Measurements from ENCODE around the gene PKHD1. TPM values are rescaled to one million over a fixed set of nuclear protein-coding genes. Genes with fewer than 3 reads are reported as not detected.
A peak's percentile ranks its signal among the peaks of the same experiment; 100 is the strongest.
"Not testable (repeated sequence)": the region's sequence is repeated elsewhere in the genome, so short reads cannot be mapped to it uniquely, and the experiment has no call there.

PKHD1 gene
- polyA plus RNA-seq, 4 donors = under 0.01 to 1.3 TPM; not detected in 2

DNA sequence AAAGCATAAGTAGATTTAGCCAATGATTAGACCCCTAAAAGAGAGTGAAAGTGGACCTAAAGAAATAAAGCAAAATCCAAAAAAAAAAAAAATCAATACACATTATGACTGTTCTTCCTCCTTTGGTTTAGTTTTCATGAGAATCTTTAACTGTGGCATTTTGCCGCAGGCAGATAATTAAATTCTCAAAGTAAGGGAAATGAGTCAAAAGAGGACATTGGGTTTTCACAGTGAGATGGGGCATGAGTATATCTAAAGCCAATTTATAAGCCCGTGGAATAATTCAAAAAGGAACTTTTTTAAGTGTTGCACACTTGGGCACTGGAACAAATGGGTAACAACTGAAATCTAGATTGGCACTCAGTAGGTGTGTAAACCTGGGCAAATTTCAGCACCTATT, 230.3 kb downstream of the PKHD1 start:
- WGBS, 3 donors = 87 to 94% (median 87%) methylated on average over 2 of the region's 2 CpGs
- no peak overlapping the region for H3K4me3 ChIP-seq (ENCODE audit: low read depth in 1 of 3, low read length in 3 of 3)
- no peak overlapping the region for H3K27ac ChIP-seq (ENCODE audit: low read depth in 1 of 3, low read length in 2 of 3)
- H3K36me3 ChIP-seq (ENCODE audit: control insufficient read depth in 3 of 3, insufficient read depth in 2 of 3, low read depth in 1 of 3, low read length in 3 of 3) = no peaks in the 10 kb centered on the region
- H3K4me1 ChIP-seq (ENCODE audit: control insufficient read depth in 3 of 3, insufficient read depth in 2 of 3, low read depth in 1 of 3, low read length in 2 of 3) = no peaks in the 10 kb centered on the region
- DNase-seq (no peak), FAIRE-seq (no peak)
- H3K9me3 ChIP-seq (ENCODE audit: control insufficient read depth in 2 of 2, insufficient read depth in 1 of 2, low read depth in 1 of 2, low read length in 1 of 2) = peaks cover 0 to 2% of the 10 kb centered on the region in 2 donors
- H3K27me3 ChIP-seq (ENCODE audit: control insufficient read depth in 3 of 3, insufficient read depth in 3 of 3, low read length in 3 of 3) = no peaks in the 10 kb centered on the region

DNA sequence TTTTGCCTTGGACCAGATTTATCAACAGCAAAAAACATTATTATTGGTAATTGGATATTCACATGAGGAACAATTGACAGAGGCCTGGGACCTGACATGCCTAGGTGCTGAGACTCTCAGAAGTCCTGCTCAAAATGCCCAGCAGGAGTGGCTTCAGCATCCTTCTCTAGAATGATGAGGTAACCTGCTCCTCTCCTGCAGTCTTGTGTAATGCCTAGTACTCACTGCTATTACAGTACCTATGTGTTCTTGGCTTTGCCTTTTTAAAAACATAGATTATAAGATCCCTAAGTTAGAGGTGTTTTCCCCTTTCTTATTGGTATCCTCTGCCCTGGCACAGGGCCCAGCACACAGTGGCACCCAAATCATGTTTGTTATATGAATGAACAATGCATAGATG, 230.9 kb downstream of the PKHD1 start:
- Histone ChIP-seq H3K36me3 (ENCODE audit: control insufficient read depth in 3 of 3, insufficient read depth in 2 of 3, low read depth in 1 of 3, low read length in 3 of 3) (no peaks in the 10 kb centered on the region), H3K4me3 (ENCODE audit: low read depth in 1 of 3, low read length in 3 of 3) (no peak overlapping the region), H3K4me1 (ENCODE audit: control insufficient read depth in 3 of 3, insufficient read depth in 2 of 3, low read depth in 1 of 3, low read length in 2 of 3) (no peaks in the 10 kb centered on the region), H3K9me3 (ENCODE audit: control insufficient read depth in 2 of 2, insufficient read depth in 1 of 2, low read depth in 1 of 2, low read length in 1 of 2) (peaks cover 0 to 2% of the 10 kb centered on the region in 2 donors), H3K27me3 (ENCODE audit: control insufficient read depth in 3 of 3, insufficient read depth in 3 of 3, low read length in 3 of 3) (no peaks in the 10 kb centered on the region), H3K27ac (ENCODE audit: low read depth in 1 of 3, low read length in 2 of 3) (no peak overlapping the region)
- FAIRE-seq = no peak
- no peak for DNase-seq

DNA sequence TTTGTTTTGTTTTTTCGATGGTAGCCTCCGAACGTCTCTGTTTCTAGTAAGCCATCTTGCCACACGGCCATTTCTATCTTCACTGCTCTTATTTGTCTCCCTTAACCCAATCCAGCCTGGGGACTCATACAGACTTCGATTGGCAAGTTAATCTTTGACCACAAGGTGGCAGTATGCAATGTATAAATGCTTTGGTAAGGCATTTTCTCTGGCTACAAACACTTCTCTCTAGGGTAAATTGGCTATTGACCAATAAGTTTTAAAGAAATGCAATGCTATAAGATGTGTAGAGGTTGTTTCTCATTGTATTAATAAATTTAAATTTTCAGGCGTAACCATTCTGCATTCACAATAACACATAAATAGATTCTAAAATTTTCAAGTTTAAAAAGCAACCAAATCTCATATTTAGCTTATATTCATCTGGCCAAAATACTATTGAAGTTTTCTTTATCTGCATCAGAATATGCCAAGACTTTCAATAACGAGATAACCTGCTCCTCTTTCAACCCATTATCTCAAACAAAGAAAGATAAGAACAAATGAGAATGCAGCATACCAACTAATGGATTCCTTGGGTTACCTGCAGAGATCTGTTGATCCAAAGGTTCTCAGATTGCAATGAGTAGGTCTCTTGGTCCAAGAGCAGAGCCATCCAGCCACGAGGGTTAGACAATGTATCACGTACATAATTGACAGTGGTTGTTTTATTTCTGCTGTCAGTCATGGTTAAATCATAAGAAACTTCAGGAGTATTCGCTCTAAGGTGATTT, 231.9 kb downstream of the PKHD1 start:
- no peak for FAIRE-seq

DNA sequence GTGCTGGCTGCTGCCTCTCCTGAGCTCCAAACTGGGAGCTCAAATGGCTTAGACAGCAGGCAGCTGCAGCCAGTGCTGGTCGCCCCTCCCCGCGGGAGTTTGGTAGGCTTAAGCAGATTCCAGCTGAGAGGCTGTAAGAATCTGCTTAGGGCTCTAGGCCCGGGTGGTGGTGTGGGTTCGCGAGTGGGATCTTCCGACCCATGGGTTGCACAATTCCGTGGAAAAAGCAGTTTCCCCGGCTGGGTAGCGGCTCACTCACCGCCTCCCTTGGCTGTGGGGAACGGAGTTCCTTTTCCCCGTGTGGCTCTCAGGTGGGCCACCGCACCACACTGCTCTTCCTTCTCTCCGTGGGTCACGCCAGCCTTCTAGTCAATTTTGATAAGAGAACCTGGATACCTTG, 232.5 kb downstream of the PKHD1 start:
- FAIRE-seq = no peak
- WGBS, 3 donors = 87 to 89% (median 87%) methylated on average over 16 of the region's 16 CpGs
- Histone ChIP-seq H3K4me1 (ENCODE audit: control insufficient read depth in 3 of 3, insufficient read depth in 2 of 3, low read depth in 1 of 3, low read length in 2 of 3) (no peaks in the 10 kb centered on the region), H3K27me3 (ENCODE audit: control insufficient read depth in 3 of 3, insufficient read depth in 3 of 3, low read length in 3 of 3) (no peaks in the 10 kb centered on the region), H3K9me3 (ENCODE audit: control insufficient read depth in 2 of 2, insufficient read depth in 1 of 2, low read depth in 1 of 2, low read length in 1 of 2) (peaks cover 0 to 2% of the 10 kb centered on the region in 2 donors), H3K36me3 (ENCODE audit: control insufficient read depth in 3 of 3, insufficient read depth in 2 of 3, low read depth in 1 of 3, low read length in 3 of 3) (no peaks in the 10 kb centered on the region), H3K27ac (ENCODE audit: low read depth in 1 of 3, low read length in 2 of 3) (no peak overlapping the region), H3K4me3 (ENCODE audit: low read depth in 1 of 3, low read length in 3 of 3) (no peak overlapping the region)
- no peak for DNase-seq

More for the DNA sequence above, 231.9 kb downstream of the PKHD1 start:
- H3K27me3 ChIP-seq (ENCODE audit: control insufficient read depth in 3 of 3, insufficient read depth in 3 of 3, low read length in 3 of 3) = no peaks in the 10 kb centered on the region
- no peaks in the 10 kb centered on the region for H3K4me1 ChIP-seq (ENCODE audit: control insufficient read depth in 3 of 3, insufficient read depth in 2 of 3, low read depth in 1 of 3, low read length in 2 of 3)
- peak; percentile 74 to 76 for DNase-seq
- WGBS, 3 donors = 29 to 34% (median 29%) methylated on average over 10 of the region's 10 CpGs
- peaks cover 0 to 2% of the 10 kb centered on the region in 2 donors for H3K9me3 ChIP-seq (ENCODE audit: control insufficient read depth in 2 of 2, insufficient read depth in 1 of 2, low read depth in 1 of 2, low read length in 1 of 2)
- H3K4me3 ChIP-seq (ENCODE audit: low read depth in 1 of 3, low read length in 3 of 3) = no peak overlapping the region
- no peak overlapping the region for H3K27ac ChIP-seq (ENCODE audit: low read depth in 1 of 3, low read length in 2 of 3)
- H3K36me3 ChIP-seq (ENCODE audit: control insufficient read depth in 3 of 3, insufficient read depth in 2 of 3, low read depth in 1 of 3, low read length in 3 of 3) = no peaks in the 10 kb centered on the region

DNA sequence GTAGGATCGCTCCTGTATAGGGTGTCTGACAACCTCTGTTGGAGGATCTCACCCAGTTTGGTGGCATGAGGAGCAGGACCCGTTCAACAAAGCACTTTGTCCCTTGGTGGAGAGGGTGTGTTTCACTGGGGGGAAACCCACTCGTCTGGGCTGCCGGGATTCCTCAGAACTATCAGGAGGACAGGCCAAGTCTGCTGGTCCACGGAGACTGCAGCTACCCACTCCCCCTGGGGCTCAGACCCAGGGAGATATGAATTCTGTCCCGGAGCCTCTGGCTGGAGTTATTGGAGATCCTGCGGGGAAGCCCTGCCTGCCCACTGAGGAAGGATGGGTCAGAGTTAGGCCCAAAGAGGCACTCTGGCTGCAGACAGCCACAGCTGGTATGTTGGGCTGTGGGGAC, 233.1 kb downstream of the PKHD1 start:
- Histone ChIP-seq H3K4me1 (ENCODE audit: control insufficient read depth in 3 of 3, insufficient read depth in 2 of 3, low read depth in 1 of 3, low read length in 2 of 3) (no peaks in the 10 kb centered on the region), H3K27ac (ENCODE audit: low read depth in 1 of 3, low read length in 2 of 3) (no peak overlapping the region), H3K9me3 (ENCODE audit: control insufficient read depth in 2 of 2, insufficient read depth in 1 of 2, low read depth in 1 of 2, low read length in 1 of 2) (peaks cover 0 to 2% of the 10 kb centered on the region in 2 donors), H3K27me3 (ENCODE audit: control insufficient read depth in 3 of 3, insufficient read depth in 3 of 3, low read length in 3 of 3) (no peaks in the 10 kb centered on the region), H3K36me3 (ENCODE audit: control insufficient read depth in 3 of 3, insufficient read depth in 2 of 3, low read depth in 1 of 3, low read length in 3 of 3) (no peaks in the 10 kb centered on the region), H3K4me3 (ENCODE audit: low read depth in 1 of 3, low read length in 3 of 3) (no peak overlapping the region)
- DNase-seq (no peak), FAIRE-seq (no peak)
- 84 to 91% (median 91%) methylated on average over 7 of the region's 7 CpGs for WGBS, 3 donors

DNA sequence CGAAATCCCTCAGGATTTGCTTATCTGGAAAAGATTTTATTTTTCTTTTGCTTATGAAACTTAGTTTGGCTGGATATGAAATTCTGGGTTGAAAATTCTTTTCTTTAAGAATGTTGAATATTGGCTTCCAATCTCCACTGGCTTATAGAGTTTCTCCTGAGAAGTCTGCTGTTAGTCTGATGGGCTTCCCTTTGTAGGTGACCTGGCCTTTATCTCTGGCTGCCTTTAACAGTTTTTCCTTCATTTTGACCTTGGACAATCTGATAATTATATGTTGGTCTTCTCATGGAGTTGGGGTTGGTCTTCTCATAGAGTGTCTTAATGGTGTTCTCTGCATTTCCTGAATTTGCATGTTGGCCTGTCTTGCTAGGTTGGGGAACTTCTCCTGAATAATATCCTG, 234.3 kb downstream of the PKHD1 start:
- not testable (repeated sequence) for H3K36me3 ChIP-seq (ENCODE audit: control insufficient read depth in 3 of 3, insufficient read depth in 2 of 3, low read depth in 1 of 3, low read length in 3 of 3); H3K27ac ChIP-seq (ENCODE audit: low read depth in 1 of 3, low read length in 2 of 3); DNase-seq; H3K27me3 ChIP-seq (ENCODE audit: control insufficient read depth in 3 of 3, insufficient read depth in 3 of 3, low read length in 3 of 3); H3K9me3 ChIP-seq (ENCODE audit: control insufficient read depth in 2 of 2, insufficient read depth in 1 of 2, low read depth in 1 of 2, low read length in 1 of 2); H3K4me1 ChIP-seq (ENCODE audit: control insufficient read depth in 3 of 3, insufficient read depth in 2 of 3, low read depth in 1 of 3, low read length in 2 of 3); H3K4me3 ChIP-seq (ENCODE audit: low read depth in 1 of 3, low read length in 3 of 3); FAIRE-seq
- 82 to 83% (median 83%) methylated on average over 1 of the region's 1 CpG for WGBS, 3 donors

DNA sequence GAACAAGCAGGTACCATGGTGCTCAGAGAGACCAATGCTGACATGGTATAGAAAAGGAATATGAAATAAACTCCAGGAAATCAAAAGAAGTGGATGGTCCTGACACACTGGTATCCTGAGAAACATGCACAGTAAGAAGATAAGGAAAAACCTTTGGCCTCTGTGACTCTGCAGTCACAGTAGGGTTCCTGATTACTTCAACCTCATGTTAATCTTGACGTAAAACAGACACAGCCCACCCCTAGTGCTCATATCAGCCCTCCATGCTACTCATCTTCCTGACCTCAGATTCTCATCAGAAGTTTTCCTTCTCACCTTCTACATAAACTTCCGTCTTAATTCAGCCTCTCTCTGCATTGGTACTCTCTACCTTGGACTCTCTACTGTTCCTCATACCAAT, 240.9 kb downstream of the PKHD1 start:
- H3K4me3 ChIP-seq (ENCODE audit: low read depth in 1 of 3, low read length in 3 of 3) = no peak overlapping the region
- peaks cover 0 to 2% (median 0%) of the 10 kb centered on the region in 3 donors for H3K36me3 ChIP-seq (ENCODE audit: control insufficient read depth in 3 of 3, insufficient read depth in 2 of 3, low read depth in 1 of 3, low read length in 3 of 3)
- WGBS, 3 donors = 46 to 62% (median 54%) methylated on average over 2 of the region's 2 CpGs
- H3K9me3 ChIP-seq (ENCODE audit: control insufficient read depth in 2 of 2, insufficient read depth in 1 of 2, low read depth in 1 of 2, low read length in 1 of 2) = peaks cover 0 to 3% of the 10 kb centered on the region in 2 donors
- H3K27ac ChIP-seq (ENCODE audit: low read depth in 1 of 3, low read length in 2 of 3) = no peak overlapping the region
- DNase-seq = peak in 1 of 2 donors; percentile 21
- FAIRE-seq = no peak
- H3K4me1 ChIP-seq (ENCODE audit: control insufficient read depth in 3 of 3, insufficient read depth in 2 of 3, low read depth in 1 of 3, low read length in 2 of 3) = peaks cover 0 to 3% (median 0%) of the 10 kb centered on the region in 3 donors
- no peaks in the 10 kb centered on the region for H3K27me3 ChIP-seq (ENCODE audit: control insufficient read depth in 3 of 3, insufficient read depth in 3 of 3, low read length in 3 of 3)

DNA sequence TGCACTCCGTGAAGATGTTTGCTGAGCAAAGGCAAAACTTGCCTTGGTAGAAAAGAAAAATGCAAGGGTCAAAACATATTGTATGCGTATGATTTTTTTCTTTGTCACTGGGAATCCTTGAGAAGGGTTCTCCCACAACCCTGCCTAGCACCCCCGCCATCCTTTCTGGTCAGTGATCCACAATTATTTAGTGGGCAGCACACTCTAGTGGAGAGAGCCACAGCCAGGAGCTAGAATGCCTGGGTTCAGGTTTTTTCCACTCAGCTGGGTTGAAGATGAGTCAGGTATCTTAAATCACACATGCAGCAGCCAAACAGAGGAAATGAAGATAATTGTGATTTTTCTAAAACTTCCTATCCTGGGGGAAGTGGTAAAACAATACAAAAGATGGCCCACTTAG, 243.1 kb downstream of the PKHD1 start:
- Histone ChIP-seq H3K27me3 (ENCODE audit: control insufficient read depth in 3 of 3, insufficient read depth in 3 of 3, low read length in 3 of 3) (no peaks in the 10 kb centered on the region), H3K4me1 (ENCODE audit: control insufficient read depth in 3 of 3, insufficient read depth in 2 of 3, low read depth in 1 of 3, low read length in 2 of 3) (peaks cover 0 to 3% (median 0%) of the 10 kb centered on the region in 3 donors), H3K36me3 (ENCODE audit: control insufficient read depth in 3 of 3, insufficient read depth in 2 of 3, low read depth in 1 of 3, low read length in 3 of 3) (peaks cover 0 to 2% (median 0%) of the 10 kb centered on the region in 3 donors), H3K4me3 (ENCODE audit: low read depth in 1 of 3, low read length in 3 of 3) (no peak overlapping the region), H3K27ac (ENCODE audit: low read depth in 1 of 3, low read length in 2 of 3) (no peak overlapping the region), H3K9me3 (ENCODE audit: control insufficient read depth in 2 of 2, insufficient read depth in 1 of 2, low read depth in 1 of 2, low read length in 1 of 2) (peaks cover 0 to 3% of the 10 kb centered on the region in 2 donors)
- FAIRE-seq (no peak), DNase-seq (no peak)
- WGBS, 3 donors = 83 to 88% (median 84%) methylated on average over 3 of the region's 3 CpGs
